IMR-90 (cell line): ENCODE measurements around the gene PPIP5K2.

Experiments
- CEBPB ChIP-seq: IDR thresholded peaks from 2 replicates; pipeline ENCODE4 v1.6.1; 2012; ENCODE audit warnings: low read depth, low read length, improper control_type of control experiment
- CTCF ChIP-seq: conservative IDR thresholded peaks from 2 replicates; pipeline ENCODE4 v1.5.1; 2012; ENCODE audit warnings: mild to moderate bottlenecking, low read depth, low read length, improper control_type of control experiment
- ELK1 ChIP-seq: fragments of 150-350 bp; IDR thresholded peaks from 2 replicates; pipeline ENCODE4 v1.6.1; 2016; ENCODE audit warnings: low read depth, mild to moderate bottlenecking, low read length, moderate library complexity, borderline replicate concordance
- POLR2A ChIP-seq: IDR thresholded peaks from 2 replicates; pipeline ENCODE4 v1.6.1; 2012; ENCODE audit warnings: mild to moderate bottlenecking, low read depth, low read length
- RAD21 ChIP-seq: IDR thresholded peaks from 2 replicates; pipeline ENCODE4 v1.6.1; 2012; ENCODE audit warnings: low read length, improper control_type of control experiment
- RCOR1 ChIP-seq: IDR thresholded peaks from 2 replicates; pipeline ENCODE4 v1.6.1; 2012; ENCODE audit warnings: mild to moderate bottlenecking, low read length, improper control_type of control experiment; ENCODE audit not compliant: insufficient replicate concordance
- RFX5 ChIP-seq: IDR thresholded peaks from 2 replicates; pipeline ENCODE4 v1.8.0; 2012; ENCODE audit warnings: low read depth, mild to moderate bottlenecking, low read length, moderate library complexity
- SMC3 ChIP-seq: fragments of 150-350 bp; IDR thresholded peaks from 2 replicates; pipeline ENCODE4 v1.6.1; 2016; ENCODE audit warnings: low read depth, mild to moderate bottlenecking, antibody characterized with exemption, low read length, moderate library complexity

- TF ChIP-seq POLR2A (no peak), SMC3 (no peak), CTCF (no peak), RFX5 (no peak), RAD21 (no peak), CEBPB (no peak), RCOR1 (no peak), ELK1 (no peak)
Observed at GRCh38 chr5:103098993-103099392, 21.1 kb upstream of the PPIP5K2 start.
